GM12891 (cell line): Measurements from ENCODE around the gene NR2C2.

Source experiments
- POLR2A ChIP-seq: IDR thresholded peaks from 2 replicates; pipeline ENCODE4 v1.6.1; 2011; ENCODE audit warnings: low read depth, low read length, control low read depth
- POLR2AphosphoS5 ChIP-seq: IDR thresholded peaks from 2 replicates; pipeline ENCODE4 v1.6.1; 2011; ENCODE audit warnings: low read depth, low read length, control low read depth
- SPI1 ChIP-seq: IDR thresholded peaks from 2 replicates; pipeline ENCODE4 v1.6.1; 2011; ENCODE audit warnings: low read depth, low read length, control low read depth
- TAF1 ChIP-seq: IDR thresholded peaks from 2 replicates; pipeline ENCODE4 v1.6.1; 2011; ENCODE audit warnings: low read depth, low read length, control low read depth

GRCh38 chr3:14959359-14959943 lies 12.1 kb downstream of the NR2C2 start:
- no peak for TF ChIP-seq POLR2AphosphoS5
- TF ChIP-seq POLR2A: no peak
- TF ChIP-seq TAF1: no peak
- no peak for TF ChIP-seq SPI1
